Left lung (tissue), 10 donors: ENCODE data around the gene UMOD. TPM values are rescaled to one million over a fixed set of nuclear protein-coding genes. Genes with fewer than 3 reads are reported as not detected.

Experiments used
- ATAC-seq: fragments of 200-7000 bp; cut with Tn5 transposase; one replicate; pipeline ENCODE4 v1.9.1; 2020; ENCODE audit warnings: moderate library complexity
- DNase-seq, 4 donors: peaks; one replicate each; pipeline ENCODE4 v3.0.0-alpha.2; 2013 to 2020
- H3K27ac ChIP-seq, 2 donors: fragments of 200-600 bp; sonication (generic) in 1 of 2; one replicate each; pipeline versions ENCODE4 v1.5.0 to v1.8.0; 2020 to 2021
- H3K27me3 ChIP-seq, 2 donors: fragments of 200-600 bp; sonication (generic) in 1 of 2; one replicate each; pipeline versions ENCODE4 v1.5.0 to v1.8.0; 2020 to 2021
- H3K36me3 ChIP-seq, 2 donors: fragments of 200-600 bp; sonication (generic) in 1 of 2; one replicate each; pipeline versions ENCODE4 v1.5.0 to v1.8.0; 2020 to 2021
- H3K4me1 ChIP-seq, 2 donors: fragments of 200-600 bp; one replicate each; pipeline ENCODE4 v1.8.0; 2021
- H3K4me3 ChIP-seq, 2 donors: fragments of 200-600 bp; sonication (generic) in 1 of 2; one replicate each; pipeline versions ENCODE4 v1.5.0 to v1.8.0; 2020 to 2021; ENCODE audit warnings: mild to moderate bottlenecking in 1 of 2
- H3K9me3 ChIP-seq, 2 donors: fragments of 200-600 bp; sonication (generic) in 1 of 2; one replicate each; pipeline versions ENCODE4 v1.5.0 to v1.8.0; 2020 to 2021
- CTCF ChIP-seq, 2 donors: fragments of 200-600 bp; sonication (generic) in 1 of 2; IDR thresholded peaks; one replicate each; pipeline versions ENCODE4 v1.5.0 to v1.8.0; 2021; ENCODE audit warnings: antibody characterized with exemption in 2 of 2
- intact Hi-C, 2 donors: fragments of 100-400 bp; cut with DNase I; formaldehyde crosslinking; loops; one replicate each; pipeline versions ENCODE4 v1.11.2 to v1.14.2; 2022
- polyA plus RNA-seq, 6 donors: library from polyadenylated mRNA; unstranded; fragments of 120-200 nt; gene quantifications; one replicate each; pipeline ENCODE4 v1.2.1, GENCODE V29; 2013; ENCODE audit not compliant: insufficient read length in 6 of 6
- total RNA-seq, 2 donors: library from RNA; stranded (reverse); fragmentation: NEBNext Ultra II Directional; extraction: Animal tissue kit (Norgen Biotek cat#: 25700); gene quantifications; one replicate each; pipeline ENCODE4 v1.2.1, GENCODE V29; 2021
- donor health status: DM: no; HTN: yes; CAD: no.
- donor health status: DM: no; HTN: no; CAD: no.

UMOD gene
- total and polyA plus RNA-seq, 8 donors, result 0.11 to 2.5 (median 0.20) TPM; not detected in 2

DNA sequence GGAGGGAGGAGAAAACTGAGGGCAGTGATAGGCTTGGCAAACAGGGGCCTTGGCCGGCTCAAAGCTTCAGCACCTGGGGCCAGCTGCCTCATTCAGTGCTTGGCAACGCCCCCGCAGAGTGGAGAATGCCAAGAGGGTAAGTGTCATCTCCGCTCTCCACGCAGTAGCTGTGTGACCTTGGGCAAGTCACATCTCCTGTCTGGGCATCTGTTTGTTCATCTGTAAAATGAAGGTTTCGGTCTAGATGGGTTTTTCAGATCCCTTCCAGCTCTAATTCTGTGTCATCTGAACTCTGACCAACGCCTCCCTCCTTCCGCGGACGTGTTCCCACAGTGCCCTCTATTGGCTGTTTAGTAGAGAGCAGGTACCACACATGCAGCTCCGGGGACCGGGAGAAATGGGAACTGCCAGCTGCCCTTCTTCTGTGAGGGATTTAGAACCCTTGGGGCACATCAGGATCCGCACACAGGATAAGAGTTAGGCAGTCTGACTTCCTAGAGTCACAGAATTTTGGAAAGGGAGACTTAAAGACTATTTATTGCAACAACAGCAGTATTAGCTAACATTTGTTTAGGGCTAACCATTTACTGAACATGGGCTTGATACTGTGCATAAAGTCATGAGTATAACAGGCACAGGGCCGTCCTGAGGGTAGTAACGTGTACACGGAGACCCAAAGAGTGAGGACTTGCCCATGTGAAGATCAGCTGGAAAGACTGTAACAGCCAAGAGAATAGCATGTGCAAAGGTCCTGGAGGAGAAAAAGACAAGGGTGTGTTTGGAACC lies 52.0 kb downstream of the UMOD start:
- intact Hi-C loops, result no loop called here
- DNase-seq (peak in 3 of 4 donors; percentile 6 to 42 (median 39)), ATAC-seq (peak; percentile 92)
- no peaks in the 10 kb centered on the region for H3K9me3 ChIP-seq
- H3K4me1 ChIP-seq, result no peaks in the 10 kb centered on the region
- peak; percentile 60 to 69 for TF ChIP-seq CTCF (IDR thresholded peaks at IDR 0.05)
- H3K27ac ChIP-seq, result no peak overlapping the region
- H3K36me3 ChIP-seq, result no peaks in the 10 kb centered on the region
- peaks cover 0 to 1% of the 10 kb centered on the region in 2 donors for H3K27me3 ChIP-seq
- no peak overlapping the region for H3K4me3 ChIP-seq

- no peak for ATAC-seq
These were observed 54.1 kb downstream of the UMOD start for GRCh38 chr16:20298452-20298851.

DNA sequence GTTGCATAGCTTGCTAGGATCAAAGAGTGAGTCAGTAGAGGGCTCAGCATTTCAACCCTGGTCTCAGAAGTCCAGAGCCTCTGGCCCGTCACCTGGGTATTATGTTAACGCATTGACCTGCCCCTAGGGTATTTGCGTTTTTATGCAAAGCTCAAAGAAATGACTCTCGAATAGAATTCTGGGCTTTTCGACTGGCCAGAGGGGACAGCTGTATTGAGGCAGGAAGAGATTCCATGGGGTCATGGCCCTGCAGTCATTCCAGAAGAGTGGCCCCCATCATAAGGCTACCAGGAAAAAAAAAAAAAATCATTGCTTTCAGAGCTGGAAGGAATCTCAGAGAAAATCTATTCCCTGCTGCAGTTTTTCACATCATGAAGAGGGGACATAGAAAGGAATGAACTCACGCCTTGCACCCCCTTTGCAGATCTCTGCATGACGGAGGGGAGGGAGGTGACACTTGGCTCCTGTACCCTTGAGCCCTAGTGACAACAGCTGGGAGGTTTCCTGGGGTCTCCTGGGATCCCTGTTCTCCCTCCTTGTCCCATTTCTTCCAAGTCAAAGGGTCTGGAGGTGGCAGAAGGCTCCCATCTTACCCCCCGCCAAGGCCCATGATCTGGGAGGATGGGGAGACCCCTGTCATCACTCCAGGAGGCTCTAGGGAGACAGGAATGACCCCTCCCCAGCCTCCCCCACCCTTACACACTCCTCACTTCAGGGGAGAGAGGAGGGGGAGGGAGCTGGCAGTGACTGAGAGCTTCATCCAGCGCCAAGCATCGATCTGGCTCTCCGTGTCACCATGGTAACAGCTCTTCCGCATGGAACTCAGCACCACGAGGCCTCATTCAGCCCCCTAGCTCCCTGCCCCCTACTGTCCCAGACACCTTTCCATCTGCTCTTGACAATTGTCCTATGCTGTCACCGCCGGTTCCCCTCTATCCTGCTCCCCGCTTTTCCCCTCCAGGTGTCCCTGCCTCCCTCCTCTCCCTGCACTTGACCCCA lies 61.0 kb downstream of the UMOD start:
- peaks cover 0 to 26% of the 10 kb centered on the region in 2 donors for H3K27me3 ChIP-seq
- intact Hi-C loops, result no loop called here
- DNase-seq (no peak), ATAC-seq (no peak)
- H3K27ac ChIP-seq, result no peak overlapping the region
- TF ChIP-seq CTCF (IDR thresholded peaks at IDR 0.05), result no peak
- no peak overlapping the region for H3K4me3 ChIP-seq
- no peaks in the 10 kb centered on the region for H3K4me1 ChIP-seq
- no peaks in the 10 kb centered on the region for H3K36me3 ChIP-seq
- H3K9me3 ChIP-seq, result no peaks in the 10 kb centered on the region

More at GRCh38 chr16:20298452-20298851, 54.1 kb downstream of the UMOD start:
- no peak for DNase-seq
- intact Hi-C loops, result loop anchor here in 1 of 2 donors (5.0 kb wide), 1 partner anchor 391 kb away; no protein-coding TSS in a partner anchor
- H3K9me3 ChIP-seq, result no peaks in the 10 kb centered on the region
- no peak for TF ChIP-seq CTCF (IDR thresholded peaks at IDR 0.05)
- H3K27ac ChIP-seq, result no peak overlapping the region
- H3K4me3 ChIP-seq, result no peak overlapping the region
- H3K36me3 ChIP-seq, result no peaks in the 10 kb centered on the region
- H3K27me3 ChIP-seq, result no peaks in the 10 kb centered on the region
- H3K4me1 ChIP-seq, result no peaks in the 10 kb centered on the region

GRCh38 chr16:20289571-20289970 lies 62.9 kb downstream of the UMOD start:
- Histone ChIP-seq H3K36me3 (no peaks in the 10 kb centered on the region), H3K27me3 (peaks cover 0 to 26% of the 10 kb centered on the region in 2 donors), H3K4me1 (no peaks in the 10 kb centered on the region), H3K9me3 (no peaks in the 10 kb centered on the region), H3K4me3 (no peak overlapping the region), H3K27ac (no peak overlapping the region)
- no peak for DNase-seq
- intact Hi-C loops, result no loop called here
- no peak for ATAC-seq
- no peak for TF ChIP-seq CTCF (IDR thresholded peaks at IDR 0.05)
